B cell (primary cell): ENCODE measurements around the gene ARFGEF2. TPM values are rescaled to one million over a fixed set of nuclear protein-coding genes. Genes with fewer than 3 reads are reported as not detected.

Experiments
- ATAC-seq: fragments of 200-7000 bp; cut with Tn5 transposase; one replicate; pipeline ENCODE4 v1.10.0; 2021; ENCODE audit warnings: low read depth, mild to moderate bottlenecking, moderate number of reproducible peaks, moderate library complexity
- CTCF ChIA-PET: fragments of 350-600 bp; sonication (Branson Sonifier 250); formaldehyde crosslinking; loops from one replicate; lab custom pipeline; 2021; ENCODE audit warnings: antibody characterized with exemption, inconsistent platforms; lab: Charles Lee
- POLR2A ChIA-PET: fragments of 350-600 bp; sonication (Branson Sonifier 250); formaldehyde crosslinking; loops from one replicate; lab custom pipeline; 2021; ENCODE audit warnings: antibody characterized with exemption; lab: Charles Lee
- DNase-seq: peaks from one replicate; pipeline ENCODE4 v3.0.0; 2013
- H2AFZ ChIP-seq: 2 replicates; pipeline ENCODE4 v1.6.1; 2012; ENCODE audit warnings: mild to moderate bottlenecking, low read depth, low read length; ENCODE audit not compliant: insufficient read depth, poor library complexity, severe bottlenecking
- H3K27ac ChIP-seq, 2 donors: 1 replicate in 1 of 2; 2 replicates in 1 of 2; pipeline ENCODE4 v1.5.1; 2012 to 2013; ENCODE audit warnings: low read length in 2 of 2, mild to moderate bottlenecking in 2 of 2, moderate library complexity in 1 of 2
- H3K27me3 ChIP-seq, 4 experiments: fragments of 200-600 bp in 1 of 4; sonication (generic) in 1 of 4; replicated peaks in 1 of 4; 1 replicate in 2 of 4; 2 replicates in 2 of 4; pipeline versions ENCODE4 v1.6.1 to v1.7.0; 2013 to 2016; ENCODE audit warnings: low read length in 3 of 4, mild to moderate bottlenecking in 2 of 4, mixed read lengths in 1 of 4, moderate library complexity in 1 of 4; ENCODE audit not compliant: insufficient read depth in 4 of 4, control insufficient read depth in 3 of 4; ENCODE audit errors: control extremely low read depth in 1 of 4
- H3K36me3 ChIP-seq, 2 experiments: replicated peaks in 1 of 2; 1 replicate in 1 of 2; 2 replicates in 1 of 2; pipeline versions ENCODE4 v1.6.1 to v1.7.1; 2013; ENCODE audit warnings: low read length in 1 of 2; ENCODE audit not compliant: insufficient read depth in 2 of 2, control insufficient read depth in 1 of 2; ENCODE audit errors: control extremely low read depth in 1 of 2, extremely low read depth in 1 of 2
- H3K4me1 ChIP-seq, 2 donors: fragments of 200-600 bp in 1 of 2; sonication (generic) in 1 of 2; 1 replicate in 1 of 2; 2 replicates in 1 of 2; pipeline versions ENCODE4 v1.5.1 to v1.6.1; 2013 to 2017; ENCODE audit warnings: low read length in 2 of 2; ENCODE audit not compliant: control insufficient read depth in 2 of 2, insufficient read depth in 2 of 2
- H3K4me2 ChIP-seq: replicated peaks from 2 replicates; pipeline ENCODE3; 2012; ENCODE audit warnings: mild to moderate bottlenecking, low read depth, low read length; ENCODE audit not compliant: poor library complexity, severe bottlenecking
- H3K4me3 ChIP-seq, 5 experiments: fragments of 200-600 bp in 1 of 5; sonication (generic) in 1 of 5; 1 replicate in 3 of 5; 2 replicates in 2 of 5; pipeline versions ENCODE4 v1.5.1 to v1.7.0; 2011 to 2016; ENCODE audit warnings: low read length in 4 of 5, mild to moderate bottlenecking in 4 of 5, low read depth in 2 of 5, control low read depth in 1 of 5, moderate library complexity in 1 of 5; ENCODE audit not compliant: insufficient read depth in 1 of 5; ENCODE audit errors: control extremely low read depth in 1 of 5, extremely low read depth in 1 of 5
- H3K79me2 ChIP-seq: fragments of 200-600 bp; sonication (generic); one replicate; pipeline ENCODE4 v1.6.0; 2016; ENCODE audit warnings: low read length; ENCODE audit not compliant: control insufficient read depth, insufficient read depth
- H3K9ac ChIP-seq: fragments of 200-600 bp; sonication (generic); 2 replicates; pipeline ENCODE4 v1.6.1; 2017; ENCODE audit warnings: mild to moderate bottlenecking, low read length, moderate library complexity
- H3K9me3 ChIP-seq, 3 donors: one replicate each; pipeline versions ENCODE4 v1.6.1 to v1.7.1; 2013; ENCODE audit warnings: low read length in 2 of 3; ENCODE audit not compliant: control insufficient read depth in 2 of 3, insufficient read depth in 1 of 3; ENCODE audit errors: control extremely low read depth in 1 of 3
- H4K20me1 ChIP-seq: 2 replicates; pipeline ENCODE4 v1.6.0; 2012; ENCODE audit warnings: mild to moderate bottlenecking, low read length; ENCODE audit not compliant: insufficient read depth, control insufficient read depth, poor library complexity, severe bottlenecking
- H3K27ac Mint-ChIP-seq: one replicate; pipeline ENCODE4 v1.8.0; 2021; ENCODE audit warnings: mixed read lengths
- H3K27me3 Mint-ChIP-seq: one replicate; pipeline ENCODE4 v1.8.0; 2021; ENCODE audit warnings: mixed read lengths
- H3K4me1 Mint-ChIP-seq: one replicate; pipeline ENCODE4 v1.8.0; 2021; ENCODE audit warnings: mixed read lengths
- H3K4me3 Mint-ChIP-seq: one replicate; pipeline ENCODE4 v1.8.0; 2021; ENCODE audit warnings: mixed read lengths
- H3K9me3 Mint-ChIP-seq: one replicate; pipeline ENCODE4 v1.8.0; 2022; ENCODE audit warnings: mixed read lengths; ENCODE audit not compliant: insufficient read depth
- EZH2 ChIP-seq: IDR thresholded peaks from 2 replicates; pipeline ENCODE4 v1.6.1; 2012; ENCODE audit warnings: borderline replicate concordance, low read depth, mild to moderate bottlenecking, moderate library complexity, low read length; ENCODE audit not compliant: insufficient read depth, poor library complexity, severe bottlenecking
- WGBS: methylation state at CpG from one replicate; pipeline ENCODE4 v1.1.5; 2013; ENCODE audit warnings: missing lambda C conversion rate; ENCODE audit not compliant: insufficient coverage; 5-methylcytosine and 5-hydroxymethylcytosine counted together
- intact Hi-C: fragments of 100-400 bp; cut with micrococcal nuclease; formaldehyde crosslinking; loops from one replicate; pipeline ENCODE4 v1.10.0; 2022
- polyA plus RNA-seq: library from polyadenylated mRNA; depleted of rRNA; stranded (reverse); fragments of >200 nt; gene quantifications from 2 replicates; pipeline ENCODE4 v1.2.3, GENCODE V29; 2012
- total RNA-seq, 2 donors: library from RNA; stranded (reverse); fragments of 120-200 nt in 1 of 2; gene quantifications; 1 replicate in 1 of 2; 2 replicates in 1 of 2; pipeline versions ENCODE4 v1.2.3 to v1.2.4, GENCODE V29; 2013 to 2022
- TF ChIP-seq, protein P1 (sequence below): fragments of 200-600 bp; IDR thresholded peaks from one replicate; pipeline ENCODE4 v1.8.0; 2022; ENCODE audit warnings: antibody characterized with exemption, mild to moderate bottlenecking

The ARFGEF2 gene
- total and polyA plus RNA-seq, 2 donors (not counting 1 experiment from before 2014, with no cell fraction given), result 10.8 to 34.3 TPM

DNA sequence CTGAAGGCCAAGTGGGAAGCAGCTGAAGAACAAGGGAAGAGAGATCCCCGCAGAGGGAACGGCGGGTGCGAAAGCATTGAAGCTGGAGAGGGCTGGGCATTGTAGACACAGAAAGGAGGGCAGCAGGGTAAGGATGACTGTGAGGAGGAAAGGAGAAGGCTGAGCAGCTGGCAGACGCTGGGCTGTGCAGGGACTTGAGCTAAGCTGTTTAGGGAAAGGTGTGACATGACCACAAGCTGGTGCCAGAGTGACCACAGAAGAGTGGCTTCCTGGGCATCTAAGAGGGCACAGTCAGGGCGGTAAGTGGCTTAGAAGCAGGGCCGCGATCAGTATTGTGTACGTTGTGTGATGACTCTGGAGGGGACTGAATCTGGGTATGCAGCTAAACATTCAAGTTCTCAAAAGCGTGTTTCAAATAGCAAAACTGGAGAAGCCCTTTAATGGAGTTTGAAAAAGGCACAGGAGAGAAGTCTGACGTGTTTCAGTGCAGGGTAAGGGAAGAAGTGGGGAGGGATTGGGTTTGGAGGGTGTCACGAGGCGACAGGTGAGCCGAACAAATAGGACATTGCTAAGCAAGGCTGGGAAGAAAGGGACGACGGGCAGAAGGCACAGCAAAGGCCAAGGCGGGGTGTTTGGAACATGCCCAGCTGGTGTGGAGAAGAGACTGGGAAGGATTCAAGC, 46.1 kb upstream of the ARFGEF2 start:
- no peaks in the 10 kb centered on the region for H3K27me3 ChIP-seq
- H2AFZ ChIP-seq, result no peak overlapping the region
- no peaks in the 10 kb centered on the region for H3K79me2 ChIP-seq
- TF ChIP-seq, protein P1, sequence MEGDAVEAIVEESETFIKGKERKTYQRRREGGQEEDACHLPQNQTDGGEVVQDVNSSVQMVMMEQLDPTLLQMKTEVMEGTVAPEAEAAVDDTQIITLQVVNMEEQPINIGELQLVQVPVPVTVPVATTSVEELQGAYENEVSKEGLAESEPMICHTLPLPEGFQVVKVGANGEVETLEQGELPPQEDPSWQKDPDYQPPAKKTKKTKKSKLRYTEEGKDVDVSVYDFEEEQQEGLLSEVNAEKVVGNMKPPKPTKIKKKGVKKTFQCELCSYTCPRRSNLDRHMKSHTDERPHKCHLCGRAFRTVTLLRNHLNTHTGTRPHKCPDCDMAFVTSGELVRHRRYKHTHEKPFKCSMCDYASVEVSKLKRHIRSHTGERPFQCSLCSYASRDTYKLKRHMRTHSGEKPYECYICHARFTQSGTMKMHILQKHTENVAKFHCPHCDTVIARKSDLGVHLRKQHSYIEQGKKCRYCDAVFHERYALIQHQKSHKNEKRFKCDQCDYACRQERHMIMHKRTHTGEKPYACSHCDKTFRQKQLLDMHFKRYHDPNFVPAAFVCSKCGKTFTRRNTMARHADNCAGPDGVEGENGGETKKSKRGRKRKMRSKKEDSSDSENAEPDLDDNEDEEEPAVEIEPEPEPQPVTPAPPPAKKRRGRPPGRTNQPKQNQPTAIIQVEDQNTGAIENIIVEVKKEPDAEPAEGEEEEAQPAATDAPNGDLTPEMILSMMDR, result no peak
- TF ChIP-seq EZH2, result no peak
- H3K9me3 Mint-ChIP-seq, result no peaks in the 10 kb centered on the region
- no peak overlapping the region for H3K4me2 ChIP-seq
- H3K27ac ChIP-seq, result no peak overlapping the region
- H3K4me1 Mint-ChIP-seq, result peaks cover 36% of the 10 kb centered on the region
- H4K20me1 ChIP-seq, result no peaks in the 10 kb centered on the region
- peak overlapping the region; percentile 46 for H3K27ac Mint-ChIP-seq
- peaks cover 11 to 13% of the 10 kb centered on the region in 2 donors for H3K4me1 ChIP-seq
- H3K9ac ChIP-seq, result no peak overlapping the region
- DNase-seq, result no peak
- H3K36me3 ChIP-seq, result no peaks in the 10 kb centered on the region
- 86% methylated on average over 16 of the region's 17 CpGs for WGBS
- no peak for ATAC-seq
- no peak overlapping the region for H3K4me3 ChIP-seq
- H3K9me3 ChIP-seq, result no peaks in the 10 kb centered on the region
- H3K27me3 Mint-ChIP-seq, result no peaks in the 10 kb centered on the region
- H3K4me3 Mint-ChIP-seq, result peak overlapping the region; percentile 38
- CTCF ChIA-PET, result interaction anchor here (1.0 to 1.2 kb wide), 2 partner anchors 25 to 217 kb away, joined by 4 to 11 read pairs; no protein-coding TSS in a partner anchor
- intact Hi-C loops, result no loop called here
- POLR2A ChIA-PET, result interaction anchor here (0.6 kb wide), 1 partner anchor 24 kb away, joined by 3 read pairs; no protein-coding TSS in a partner anchor

DNA sequence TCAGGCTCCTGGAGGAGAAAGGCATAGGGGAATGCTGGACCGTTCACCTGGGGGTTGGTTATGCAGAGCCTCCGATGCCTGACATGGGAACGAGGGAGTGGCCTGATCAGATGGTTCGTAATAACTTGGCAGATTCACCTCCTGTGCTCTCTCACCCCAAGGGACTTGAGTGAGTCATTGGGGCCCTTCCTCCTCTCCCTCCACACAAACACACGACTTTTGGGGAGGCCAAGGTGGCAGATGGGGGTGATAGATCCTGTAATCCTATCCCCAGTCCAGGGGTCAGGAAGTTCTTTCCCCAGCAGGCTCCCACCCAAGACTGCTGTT, 45.6 kb upstream of the ARFGEF2 start:
- peaks cover 11 to 13% of the 10 kb centered on the region in 2 donors for H3K4me1 ChIP-seq
- intact Hi-C loops, result loop anchor here (2.0 kb wide), 1 partner anchor 49 kb away; the partner anchor contains the start of gene PREX1

More for the DNA sequence above, 45.6 kb upstream of the ARFGEF2 start:
- ChIA-PET POLR2A (interaction anchor here (0.6 kb wide), 1 partner anchor 25 kb away, joined by 3 read pairs; no protein-coding TSS in a partner anchor), CTCF (interaction anchor here (1.0 to 8.5 kb wide), 5 partner anchors 29 to 218 kb away, joined by 3 to 60 read pairs (median 8); no protein-coding TSS in a partner anchor)
- no peaks in the 10 kb centered on the region for H3K79me2 ChIP-seq
- no peak overlapping the region for H3K9ac ChIP-seq
- H3K4me3 ChIP-seq, result no peak overlapping the region
- no peaks in the 10 kb centered on the region for H3K27me3 ChIP-seq
- no peaks in the 10 kb centered on the region for H4K20me1 ChIP-seq
- no peak overlapping the region for H2AFZ ChIP-seq
- H3K36me3 ChIP-seq, result no peaks in the 10 kb centered on the region
- Mint-ChIP-seq H3K4me1 (peaks cover 36% of the 10 kb centered on the region), H3K27me3 (no peaks in the 10 kb centered on the region), H3K4me3 (peak overlapping the region; percentile 38), H3K27ac (peak overlapping the region; percentile 46), H3K9me3 (no peaks in the 10 kb centered on the region)
- no peak overlapping the region for H3K27ac ChIP-seq
- H3K9me3 ChIP-seq, result no peaks in the 10 kb centered on the region
- no peak for TF ChIP-seq EZH2
- TF ChIP-seq, protein P1, result no peak
- no peak overlapping the region for H3K4me2 ChIP-seq
- DNase-seq (no peak), ATAC-seq (peak; percentile 77)
- no CpG with 5 or more reads among the region's 5 CpGs for WGBS
